H1 (cell line): ENCODE results near the gene ANKS1A. TPM values are rescaled to one million over a fixed set of nuclear protein-coding genes. Genes with fewer than 3 reads are reported as not detected.

Source experiments
- CTCF ChIA-PET: fragments of 300-600 bp; sonication (Branson Sonifier 250); formaldehyde crosslinking; loops from one replicate; lab custom pipeline; 2021; ENCODE audit not compliant: partially characterized antibody; lab: Charles Lee
- POLR2A ChIA-PET: fragments of 300-600 bp; sonication (Branson Sonifier 250); formaldehyde crosslinking; loops from one replicate; lab custom pipeline; 2021; ENCODE audit warnings: inconsistent platforms; ENCODE audit not compliant: partially characterized antibody; lab: Charles Lee
- DNase-seq, 2 experiments: peaks; one replicate each; pipeline versions ENCODE4 v3.0.0 to v3.0.0-alpha.2; 2010 to 2022; ENCODE audit warnings: low spot score in 2 of 2, low read depth in 1 of 2, mixed read lengths in 1 of 2
- FAIRE-seq: peaks from 2 replicates; lab custom pipeline; 2011; peaks lifted over from hg19 to GRCh38; lab: Jason Lieb, UNC
- H2AFZ ChIP-seq: 2 replicates; pipeline ENCODE4 v1.8.1; 2012; ENCODE audit warnings: low read length, inconsistent platforms
- H2AK5ac ChIP-seq: 2 replicates; pipeline ENCODE4 v1.6.1; 2013; ENCODE audit warnings: low read depth, low read length
- H2BK120ac ChIP-seq: replicated peaks from 2 replicates; pipeline ENCODE3; 2013; ENCODE audit warnings: low read depth, low read length, inconsistent platforms
- H2BK12ac ChIP-seq: 2 replicates; pipeline ENCODE4 v1.6.1; 2013; ENCODE audit warnings: low read depth, low read length
- H2BK15ac ChIP-seq: 2 replicates; pipeline ENCODE4 v1.6.1; 2013; ENCODE audit warnings: low read length
- H2BK20ac ChIP-seq: 2 replicates; pipeline ENCODE4 v1.6.1; 2013; ENCODE audit warnings: low read length
- H2BK5ac ChIP-seq: 2 replicates; pipeline ENCODE4 v1.6.1; 2013; ENCODE audit warnings: low read depth, low read length
- H3K14ac ChIP-seq: 2 replicates; pipeline ENCODE4 v1.6.1; 2013; ENCODE audit warnings: inconsistent platforms; ENCODE audit not compliant: insufficient read length
- H3K18ac ChIP-seq: 2 replicates; pipeline ENCODE4 v1.6.1; 2013; ENCODE audit warnings: low read length; ENCODE audit errors: extremely low read depth
- H3K23ac ChIP-seq: 2 replicates; pipeline ENCODE4 v1.6.1; 2013; ENCODE audit warnings: inconsistent platforms; ENCODE audit not compliant: insufficient read length
- H3K23me2 ChIP-seq: 2 replicates; pipeline ENCODE4 v1.6.1; 2013; ENCODE audit warnings: low read depth, low read length
- H3K27ac ChIP-seq: 2 replicates; pipeline ENCODE4 v1.6.1; 2011; ENCODE audit warnings: low read depth, low read length, inconsistent platforms
- H3K27me3 ChIP-seq, 4 experiments: replicated peaks in 1 of 4; 1 replicate in 1 of 4; 2 replicates in 3 of 4; pipeline versions ENCODE4 v1.6.1 to v1.8.1; 2011 to 2013; ENCODE audit warnings: low read length in 3 of 4, mild to moderate bottlenecking in 3 of 4, inconsistent platforms in 2 of 4, mixed read lengths in 2 of 4, moderate library complexity in 1 of 4; ENCODE audit not compliant: control insufficient read depth in 3 of 4, insufficient read depth in 3 of 4; ENCODE audit errors: extremely low read depth in 1 of 4
- H3K36me3 ChIP-seq, 4 experiments: 2 replicates each; pipeline versions ENCODE4 v1.6.1 to v1.8.1; 2011 to 2013; ENCODE audit warnings: mild to moderate bottlenecking in 4 of 4, low read length in 3 of 4, moderate library complexity in 2 of 4, control low read depth in 1 of 4, inconsistent platforms in 1 of 4; ENCODE audit not compliant: insufficient read depth in 4 of 4, control insufficient read depth in 2 of 4
- H3K4ac ChIP-seq: replicated peaks from 2 replicates; pipeline ENCODE3; 2013; ENCODE audit warnings: low read length, low read depth, mixed read lengths, inconsistent platforms; ENCODE audit not compliant: insufficient read length
- H3K4me1 ChIP-seq, 4 experiments: replicated peaks in 1 of 4; 1 replicate in 1 of 4; 2 replicates in 3 of 4; pipeline versions ENCODE4 v1.6.1 to v1.8.1; 2011 to 2013; ENCODE audit warnings: low read length in 3 of 4, inconsistent platforms in 2 of 4, mixed read lengths in 1 of 4; ENCODE audit not compliant: insufficient read depth in 4 of 4, control insufficient read depth in 3 of 4
- H3K4me2 ChIP-seq, 2 experiments: 2 replicates each; pipeline versions ENCODE4 v1.6.1 to v1.8.1; 2011 to 2013; ENCODE audit warnings: low read depth in 2 of 2, low read length in 2 of 2, control low read depth in 1 of 2, inconsistent platforms in 1 of 2, mild to moderate bottlenecking in 1 of 2; ENCODE audit not compliant: insufficient read depth in 1 of 2
- H3K4me3 ChIP-seq, 4 experiments: fragments of 200-600, 300-600 bp in 1 of 4; sonication (generic), shearing (Covaris generic), sonication (Bioruptor Twin) in 1 of 4; 2 replicates each; pipeline versions ENCODE4 v1.5.1 to v1.8.1; 2011 to 2016; ENCODE audit warnings: low read length in 4 of 4, low read depth in 3 of 4, control low read depth in 2 of 4, inconsistent platforms in 2 of 4, mild to moderate bottlenecking in 2 of 4, mixed read lengths in 1 of 4, moderate library complexity in 1 of 4; ENCODE audit not compliant: insufficient read depth in 2 of 4; ENCODE audit errors: extremely low read depth in 1 of 4
- H3K56ac ChIP-seq: replicated peaks from 2 replicates; pipeline ENCODE3; 2013; ENCODE audit warnings: low read depth, mild to moderate bottlenecking, mixed read lengths, low read length, inconsistent platforms; ENCODE audit not compliant: insufficient read length
- H3K79me1 ChIP-seq: 2 replicates; pipeline ENCODE4 v1.6.1; 2013; ENCODE audit warnings: low read depth, low read length, control low read depth
- H3K79me2 ChIP-seq, 2 experiments: 2 replicates each; pipeline versions ENCODE4 v1.6.1 to v1.8.1; 2012 to 2013; ENCODE audit warnings: low read length in 2 of 2, mild to moderate bottlenecking in 2 of 2, inconsistent platforms in 1 of 2; ENCODE audit not compliant: insufficient read depth in 2 of 2, control insufficient read depth in 1 of 2
- H3K9ac ChIP-seq, 4 experiments: replicated peaks in 1 of 4; 1 replicate in 1 of 4; 2 replicates in 3 of 4; pipeline versions ENCODE4 v1.6.1 to v1.8.1; 2011 to 2013; ENCODE audit warnings: low read depth in 3 of 4, low read length in 3 of 4, control low read depth in 2 of 4, mild to moderate bottlenecking in 2 of 4, moderate library complexity in 2 of 4, inconsistent platforms in 1 of 4; ENCODE audit errors: extremely low read depth in 1 of 4
- H3K9me3 ChIP-seq, 2 experiments: 2 replicates each; pipeline versions ENCODE4 v1.6.1 to v1.8.1; 2012 to 2013; ENCODE audit warnings: mild to moderate bottlenecking in 2 of 2, moderate library complexity in 2 of 2, control low read depth in 1 of 2, inconsistent platforms in 1 of 2, low read depth in 1 of 2, low read length in 1 of 2, mixed read lengths in 1 of 2; ENCODE audit not compliant: insufficient read depth in 2 of 2
- H4K20me1 ChIP-seq, 2 experiments: replicated peaks in 1 of 2; 2 replicates each; pipeline versions ENCODE3 to v1.8.1; 2011 to 2013; ENCODE audit warnings: inconsistent platforms in 2 of 2, low read length in 2 of 2, mild to moderate bottlenecking in 1 of 2; ENCODE audit not compliant: insufficient read depth in 2 of 2, control insufficient read depth in 1 of 2
- H4K5ac ChIP-seq: 2 replicates; pipeline ENCODE4 v1.6.1; 2013; ENCODE audit warnings: low read length, low read depth, mixed read lengths, inconsistent platforms; ENCODE audit not compliant: insufficient read length
- H4K8ac ChIP-seq: 2 replicates; pipeline ENCODE4 v1.8.0; 2013; ENCODE audit warnings: mild to moderate bottlenecking, moderate library complexity, low read length, inconsistent platforms; ENCODE audit not compliant: insufficient read depth; ENCODE audit errors: extremely low read depth
- H4K91ac ChIP-seq: replicated peaks from 2 replicates; pipeline ENCODE3; 2013; ENCODE audit warnings: low read length, mixed read lengths, inconsistent platforms; ENCODE audit not compliant: insufficient read length
- CREB1 ChIP-seq: IDR thresholded peaks from 2 replicates; pipeline ENCODE4 v1.6.1; 2012; ENCODE audit warnings: inconsistent platforms
- JUND ChIP-seq: IDR thresholded peaks from 2 replicates; pipeline ENCODE4 v1.6.1; 2011; ENCODE audit warnings: mild to moderate bottlenecking, improper control_type of control experiment, low read length
- SIX5 ChIP-seq: IDR thresholded peaks from 2 replicates; pipeline ENCODE4 v1.6.1; 2011; ENCODE audit warnings: mild to moderate bottlenecking, low read depth, low read length
- polyA plus RNA-seq, 7 experiments: library from polyadenylated mRNA; depleted of rRNA in 3 of 7; stranded (reverse) in 5 of 7; unstranded in 2 of 7; fragments of >200 nt in 5 of 7; fragments of 200-250 nt in 2 of 7; gene quantifications; 1 replicate in 5 of 7; 2 replicates in 1 of 7; 4 replicates in 1 of 7; pipeline versions ENCODE4 v1.2.1 to v1.2.3, GENCODE V29; 2011 to 2013; ENCODE audit warnings: missing spikeins in 2 of 7, mixed read lengths in 2 of 7
- total RNA-seq: library from RNA; stranded (reverse); fragmentation: NEBNext Ultra II Directional; extraction: Animal tissue kit (Norgen Biotek cat#: 25700); gene quantifications from 2 replicates; pipeline ENCODE4 v1.2.1, GENCODE V29; 2021

The ANKS1A gene
- total and polyA plus RNA-seq, 2 of the 8 experiments (the other 6 are each of a cell fraction or from before 2014, with no cell fraction given): 9.8 to 30.9 TPM

GRCh38 chr6:34959224-34959623 is 70.2 kb downstream of the ANKS1A start:
- Histone ChIP-seq H2BK5ac (no peak overlapping the region), H3K27ac (no peak overlapping the region), H3K27me3 (peaks cover 0 to 1% (median 0%) of the 10 kb centered on the region in 4 experiments; a peak in 1 of 7 replicates), H3K4ac (no peak overlapping the region), H4K91ac (no peak overlapping the region), H3K23me2 (no peaks in the 10 kb centered on the region), H3K14ac (no peak overlapping the region), H3K9me3 (no peaks in the 10 kb centered on the region), H2BK120ac (no peak overlapping the region), H2BK15ac (no peak overlapping the region), H3K79me1 (peaks cover 2% of the 10 kb centered on the region; the same call in 1 of the 2 replicates), H2BK12ac (no peak overlapping the region), H3K18ac (no peak overlapping the region), H4K20me1 (peaks cover under 1 to 6% of the 10 kb centered on the region in 2 experiments), H3K4me2 (no peak overlapping the region), H2AFZ (no peak overlapping the region), H3K9ac (no peak overlapping the region), H3K23ac (no peak overlapping the region), H3K36me3 (no peaks in the 10 kb centered on the region), H3K79me2 (peaks cover 0 to 18% of the 10 kb centered on the region in 2 experiments; a peak in 1 of 4 replicates), H3K4me1 (no peaks in the 10 kb centered on the region), H2AK5ac (no peak overlapping the region), H3K4me3 (no peak overlapping the region), H3K56ac (no peak overlapping the region), H2BK20ac (no peak overlapping the region), H4K8ac (no peak overlapping the region), H4K5ac (no peak overlapping the region)
- no peak for DNase-seq
- CTCF ChIA-PET: interaction anchor here (1.4 kb wide), 1 partner anchor 13 kb away, joined by 3 read pairs; no protein-coding TSS in a partner anchor
- TF ChIP-seq SIX5 (no peak), CREB1 (no peak), JUND (no peak)
- FAIRE-seq: no peak
- POLR2A ChIA-PET: no interaction called here
